Gastroesophageal sphincter (tissue), 3 donors: Measurements from ENCODE around the gene FMN2.

ENCODE experiments used
- CTCF ChIP-seq, 4 experiments: fragments of 200-600 bp in 2 of 4; fragments of 450-650 bp in 2 of 4; sonication (generic) in 1 of 4; IDR thresholded peaks; one replicate each; pipeline ENCODE4 v1.5.1; 2017 to 2019; ENCODE audit warnings: antibody characterized with exemption in 4 of 4, mild to moderate bottlenecking in 2 of 4, moderate library complexity in 2 of 4
- POLR2AphosphoS5 ChIP-seq: sonication (generic); formaldehyde crosslinking; IDR thresholded peaks from one replicate; pipeline ENCODE4 v1.6.1; 2017; ENCODE audit warnings: antibody characterized with exemption

- TF ChIP-seq CTCF (IDR thresholded peaks at IDR 0.05): no peak
- TF ChIP-seq POLR2AphosphoS5: no peak
These were observed 373.9 kb downstream of the FMN2 start for GRCh38 chr1:240465531-240465940.
